ENCODE data around the gene UMOD.
A peak's percentile ranks its signal among the peaks of the same experiment; 100 is the strongest.
"Not testable (repeated sequence)": the region's sequence is repeated elsewhere in the genome, so short reads cannot be mapped to it uniquely, and the experiment has no call there.

UMOD gene

GRCh38 chr16:20320178-20320577 is 32.3 kb downstream of the UMOD start:
- no peak for DNase-seq

GRCh38 chr16:20319406-20319805 is 33.1 kb downstream of the UMOD start:
- no peak for DNase-seq

DNA sequence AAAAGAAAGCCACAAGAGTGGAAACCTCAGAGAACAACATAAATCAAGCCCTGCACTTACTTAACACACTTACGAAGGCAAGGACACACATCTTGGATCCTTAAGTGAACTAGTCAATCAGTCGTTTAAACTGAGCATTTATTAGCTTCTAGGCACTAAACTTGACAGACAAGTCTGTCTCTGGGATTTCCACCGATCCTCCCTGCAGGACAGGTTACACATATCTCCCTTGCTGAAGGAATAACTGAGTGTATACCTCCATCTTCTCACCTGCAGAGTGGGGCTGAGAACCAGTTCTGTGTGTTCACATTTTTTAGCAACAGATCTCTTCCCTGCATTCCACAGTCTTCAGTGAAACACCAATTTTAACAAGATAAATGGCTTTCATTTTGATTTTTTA is 34.1 kb downstream of the UMOD start:
- DNase-seq, result no peak

DNA sequence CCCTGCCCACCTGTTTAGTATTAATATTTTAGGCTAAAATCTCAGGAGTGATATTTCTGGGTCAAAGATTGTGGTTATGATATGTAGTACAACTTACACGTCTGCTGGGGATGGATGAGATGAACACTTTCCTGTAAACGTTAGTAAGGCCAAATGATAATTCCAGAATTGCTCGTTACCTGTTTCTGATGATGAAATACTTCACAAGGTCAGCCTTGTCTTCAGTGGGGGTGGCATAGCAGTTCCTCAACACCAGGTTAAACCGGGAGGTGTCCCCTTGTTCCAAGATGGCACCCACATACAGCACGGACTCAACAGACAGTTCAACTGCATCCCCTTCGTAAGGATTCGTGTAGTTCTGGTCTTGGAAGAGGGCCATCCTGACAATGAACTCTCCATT is 34.5 kb downstream of the UMOD start:
- no peak for DNase-seq

GRCh38 chr16:20317117-20317516 is 35.4 kb downstream of the UMOD start:
- no peak for DNase-seq

DNA sequence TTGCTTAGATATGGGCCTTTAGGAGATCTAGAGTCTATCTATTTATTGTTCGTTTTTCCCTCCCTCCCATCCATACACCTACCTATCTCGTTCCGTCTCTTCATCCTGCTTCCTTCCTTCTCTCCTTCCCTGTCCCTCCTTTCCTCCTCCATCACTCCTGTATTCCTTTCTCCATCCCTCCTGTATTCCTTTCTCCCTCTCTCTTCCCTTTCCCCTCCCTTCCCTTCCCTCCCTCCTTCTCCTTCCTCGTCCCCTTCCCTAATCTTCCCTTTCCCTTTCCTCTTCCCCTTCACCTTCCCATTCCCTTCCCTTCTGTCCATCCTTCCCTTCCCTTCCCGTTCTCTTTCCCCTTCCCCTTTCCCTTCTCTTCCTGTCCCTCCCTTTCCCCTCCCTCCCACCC is 35.8 kb downstream of the UMOD start:
- no peak for DNase-seq

GRCh38 chr16:20315764-20316163 is 36.8 kb downstream of the UMOD start:
- no peak for DNase-seq

DNA sequence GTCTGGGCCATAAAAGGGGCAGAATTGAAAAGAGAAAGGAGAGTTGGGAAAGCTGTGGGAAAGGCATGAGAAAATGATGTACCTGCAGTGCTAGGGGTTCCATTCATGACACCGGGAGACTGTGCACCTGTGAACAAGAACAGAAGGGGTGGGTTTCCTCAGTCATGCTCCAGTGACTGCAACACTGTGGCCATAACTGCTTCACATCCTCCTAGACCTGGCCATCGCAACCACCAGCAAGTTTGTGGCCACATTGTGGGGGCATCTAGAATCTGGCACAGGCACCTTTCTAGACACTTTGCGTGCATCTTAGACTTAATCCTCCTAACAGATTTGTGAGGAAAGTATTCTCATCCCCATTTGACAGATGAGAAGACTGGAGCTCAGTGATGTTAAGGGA is 37.9 kb downstream of the UMOD start:
- no peak for DNase-seq

DNA sequence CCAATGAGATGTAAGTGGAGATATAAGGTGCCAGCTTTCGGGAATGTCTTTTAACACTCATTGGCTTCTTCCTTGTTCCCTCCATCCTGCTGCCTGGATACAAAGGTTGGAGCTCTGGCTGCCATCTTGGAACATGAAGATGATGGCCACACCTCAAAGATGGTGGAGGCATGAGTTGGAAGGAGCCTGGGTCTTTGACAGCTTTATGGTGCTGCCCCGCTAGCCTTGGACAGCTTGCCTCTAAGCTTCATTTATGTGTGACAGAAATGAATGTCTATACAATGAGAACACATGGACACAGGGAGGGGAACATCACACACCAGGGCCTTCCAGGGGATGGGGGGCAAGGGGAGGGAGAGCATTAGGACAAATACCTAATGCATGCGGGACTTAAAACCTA is 38.8 kb downstream of the UMOD start:
- DNase-seq, result no peak

- not testable (repeated sequence) for DNase-seq
Observed at GRCh38 chr16:20312536-20313095, 39.9 kb downstream of the UMOD start.

DNA sequence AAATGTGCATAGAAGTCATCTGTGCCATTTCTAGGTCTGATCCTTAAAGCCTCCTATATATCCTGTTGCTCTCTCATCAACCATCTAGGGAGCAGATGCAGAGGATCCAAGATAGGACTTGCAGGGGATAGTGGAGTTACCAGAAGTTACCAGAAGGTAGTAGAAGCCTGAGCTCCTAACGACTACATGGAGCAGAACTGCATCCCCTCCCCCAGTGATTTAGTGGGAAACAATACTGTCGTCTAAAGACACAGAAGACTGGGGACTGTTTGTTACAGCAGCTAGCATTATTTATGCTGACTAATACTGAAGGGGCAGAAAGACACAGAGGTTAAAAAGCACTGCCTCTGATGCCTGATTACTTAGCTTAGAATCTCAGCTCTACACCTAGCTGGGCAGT is 41.0 kb downstream of the UMOD start:
- DNase-seq, result no peak

DNA sequence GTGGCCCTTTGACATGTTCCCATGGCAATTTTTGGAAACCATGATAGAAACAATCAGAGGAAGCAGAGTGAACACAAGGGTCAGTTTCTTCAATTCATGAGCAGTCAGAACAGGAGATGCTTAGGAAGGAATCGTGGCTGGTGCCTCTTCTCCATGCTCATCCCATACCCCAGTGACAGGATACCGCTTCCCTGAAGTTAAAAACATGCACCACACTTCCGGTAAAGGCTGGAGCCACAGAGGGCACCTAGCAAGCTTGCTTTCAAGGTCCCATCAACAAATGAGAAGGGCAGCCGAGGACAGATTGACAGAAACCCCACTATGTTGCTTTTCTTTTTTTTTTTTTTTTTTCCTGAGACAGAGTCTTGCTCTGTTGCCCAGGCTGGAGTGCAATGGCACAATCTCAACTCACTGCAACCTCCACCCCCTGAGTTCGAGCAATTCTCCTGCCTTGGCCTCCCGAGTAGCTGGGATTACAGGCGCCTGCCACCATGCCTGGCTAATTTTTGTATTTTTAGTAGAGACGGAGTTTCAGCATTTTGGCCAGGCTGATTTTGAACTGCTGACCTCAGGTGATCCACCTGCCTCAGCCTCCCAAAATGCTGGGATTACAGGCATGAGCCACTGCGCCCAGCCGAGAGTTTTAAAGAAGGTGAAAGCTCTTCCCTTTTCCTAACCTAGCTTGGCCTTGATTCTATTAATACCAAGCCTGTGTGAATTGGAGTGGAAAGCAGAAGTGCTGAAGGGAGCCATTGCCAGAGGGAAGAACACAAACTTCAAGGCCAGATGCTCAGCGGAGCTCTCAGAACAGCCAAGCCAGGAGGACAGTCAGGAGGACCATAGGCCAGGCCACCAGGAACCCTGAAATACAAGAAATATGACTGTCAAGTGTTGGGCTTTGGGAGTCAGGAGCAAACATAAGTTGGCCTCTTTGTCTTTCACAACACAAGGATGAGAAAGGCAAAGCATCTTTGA is 41.8 kb downstream of the UMOD start:
- DNase-seq, result no peak

DNA sequence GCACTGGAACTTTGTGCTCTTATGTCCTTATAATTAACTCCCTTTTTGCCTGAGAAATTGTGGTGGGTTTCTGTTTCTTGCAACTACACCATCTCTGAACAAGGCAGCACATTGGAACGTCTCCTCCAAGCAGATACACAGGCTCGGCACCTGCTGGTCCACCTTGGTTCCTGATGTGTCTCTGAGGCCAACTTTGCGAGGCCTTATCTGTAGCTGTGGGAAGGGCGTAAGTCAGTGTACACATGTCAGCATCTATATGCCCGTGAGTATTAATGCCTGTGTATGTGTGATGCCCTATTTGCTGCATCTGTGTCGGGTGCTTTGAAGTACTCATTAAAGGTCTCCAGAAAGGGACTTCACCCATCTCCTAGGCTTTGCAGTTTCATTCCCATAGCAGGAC is 42.7 kb downstream of the UMOD start:
- no peak for DNase-seq

GRCh38 chr16:20308801-20309590 is 43.5 kb downstream of the UMOD start:
- DNase-seq, result no peak

- no peak for DNase-seq
Observed at GRCh38 chr16:20308266-20308665, 44.2 kb downstream of the UMOD start.

DNA sequence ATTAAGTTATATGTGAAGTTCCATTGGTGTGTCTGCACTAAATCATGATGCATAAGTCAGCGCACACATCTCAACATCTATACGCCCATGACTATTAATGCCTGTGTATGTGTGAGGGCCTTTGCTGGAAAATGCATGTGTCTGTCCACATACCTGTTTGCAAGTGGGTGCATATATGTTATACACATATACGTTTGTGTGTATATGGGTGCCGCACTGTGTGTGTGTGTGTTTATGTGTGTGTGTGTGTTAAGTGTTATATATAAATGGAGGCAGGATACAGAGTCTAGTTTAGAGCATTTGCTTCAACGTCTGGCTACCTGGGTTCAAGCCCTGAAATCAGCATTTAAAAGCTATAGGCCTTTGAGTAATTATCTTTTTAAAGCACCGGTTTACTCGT is 44.7 kb downstream of the UMOD start:
- no peak for DNase-seq

GRCh38 chr16:20307240-20307671 is 45.3 kb downstream of the UMOD start:
- no peak for DNase-seq

GRCh38 chr16:20306401-20306800 is 46.1 kb downstream of the UMOD start:
- no peak for DNase-seq

DNA sequence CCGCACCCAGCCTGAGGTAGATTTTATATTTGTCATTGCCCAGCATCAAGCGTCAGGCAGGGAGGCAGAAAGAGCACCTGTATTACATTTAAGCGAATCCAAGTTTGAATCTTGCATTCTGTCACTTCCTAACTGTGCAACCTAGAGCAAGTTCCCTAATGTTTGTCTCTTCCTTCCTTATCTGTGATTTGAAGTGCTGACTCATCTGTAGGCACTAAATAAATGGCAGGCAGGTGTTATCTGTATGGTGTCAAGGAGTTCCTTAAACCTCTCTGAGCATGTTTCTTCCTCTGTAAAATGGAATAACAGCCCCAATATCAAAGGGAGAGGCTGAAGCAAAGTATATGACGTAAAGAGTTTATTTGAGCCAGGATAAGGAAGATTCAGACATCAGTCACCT is 49.5 kb downstream of the UMOD start:
- no peak for DNase-seq

- DNase-seq, result no peak
Observed at GRCh38 chr16:20302389-20302788, 50.1 kb downstream of the UMOD start.

GRCh38 chr16:20301840-20302239 is 50.7 kb downstream of the UMOD start:
- DNase-seq, result no peak

DNA sequence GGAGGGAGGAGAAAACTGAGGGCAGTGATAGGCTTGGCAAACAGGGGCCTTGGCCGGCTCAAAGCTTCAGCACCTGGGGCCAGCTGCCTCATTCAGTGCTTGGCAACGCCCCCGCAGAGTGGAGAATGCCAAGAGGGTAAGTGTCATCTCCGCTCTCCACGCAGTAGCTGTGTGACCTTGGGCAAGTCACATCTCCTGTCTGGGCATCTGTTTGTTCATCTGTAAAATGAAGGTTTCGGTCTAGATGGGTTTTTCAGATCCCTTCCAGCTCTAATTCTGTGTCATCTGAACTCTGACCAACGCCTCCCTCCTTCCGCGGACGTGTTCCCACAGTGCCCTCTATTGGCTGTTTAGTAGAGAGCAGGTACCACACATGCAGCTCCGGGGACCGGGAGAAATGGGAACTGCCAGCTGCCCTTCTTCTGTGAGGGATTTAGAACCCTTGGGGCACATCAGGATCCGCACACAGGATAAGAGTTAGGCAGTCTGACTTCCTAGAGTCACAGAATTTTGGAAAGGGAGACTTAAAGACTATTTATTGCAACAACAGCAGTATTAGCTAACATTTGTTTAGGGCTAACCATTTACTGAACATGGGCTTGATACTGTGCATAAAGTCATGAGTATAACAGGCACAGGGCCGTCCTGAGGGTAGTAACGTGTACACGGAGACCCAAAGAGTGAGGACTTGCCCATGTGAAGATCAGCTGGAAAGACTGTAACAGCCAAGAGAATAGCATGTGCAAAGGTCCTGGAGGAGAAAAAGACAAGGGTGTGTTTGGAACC is 52.0 kb downstream of the UMOD start:
- peak; percentile 26 to 44 for DNase-seq

DNA sequence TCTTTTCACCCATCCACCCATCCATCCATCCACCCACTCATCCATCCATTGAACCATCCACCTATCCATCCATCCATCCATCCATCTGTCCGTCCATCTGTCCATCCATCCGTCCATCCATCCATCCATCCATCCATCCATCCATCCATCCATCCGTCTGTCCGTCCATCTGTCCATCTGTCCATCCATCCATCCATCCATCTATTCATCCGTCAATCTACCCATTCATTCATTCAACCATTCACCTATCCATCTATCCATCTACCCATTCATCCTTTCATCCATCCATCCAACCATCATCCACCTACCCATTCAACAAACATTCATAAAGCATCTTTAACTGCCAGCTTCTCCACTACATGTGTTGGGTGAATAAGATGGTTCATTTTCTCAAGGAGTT is 54.1 kb downstream of the UMOD start:
- DNase-seq, result no peak
